Cardiac muscle cell (in vitro differentiated cells and primary cell): ENCODE data around the gene HSD17B8. TPM values are rescaled to one million over a fixed set of nuclear protein-coding genes. Genes with fewer than 3 reads are reported as not detected.

Experiments
- DNase-seq, 2 donors: peaks; one replicate each; pipeline versions ENCODE4 v3.0.0 to v3.0.0-alpha.2; 2010 to 2017; ENCODE audit warnings: low read depth in 1 of 2, low spot score in 1 of 2
- H3K27ac ChIP-seq: fragments of 200-600 bp; sonication (generic); 2 replicates; pipeline ENCODE4 v1.5.1; 2016
- H3K27me3 ChIP-seq: fragments of 200-600 bp; sonication (generic); 2 replicates; pipeline ENCODE4 v1.6.0; 2016; ENCODE audit warnings: control low read depth
- H3K36me3 ChIP-seq: fragments of 200-600 bp; sonication (generic); 2 replicates; pipeline ENCODE4 v1.5.1; 2016; ENCODE audit warnings: control low read depth
- H3K4me1 ChIP-seq: fragments of 200-600 bp; sonication (generic); 2 replicates; pipeline ENCODE4 v1.8.1; 2017; ENCODE audit warnings: low read depth, mild to moderate bottlenecking, mixed run types
- H3K4me3 ChIP-seq: fragments of 200-600 bp; sonication (generic); 2 replicates; pipeline ENCODE4 v1.5.1; 2016; ENCODE audit warnings: mild to moderate bottlenecking
- H3K9me3 ChIP-seq: fragments of 200-600 bp; sonication (generic); 2 replicates; pipeline ENCODE4 v1.5.1; 2017; ENCODE audit warnings: low read depth, mild to moderate bottlenecking, control low read depth
- CTCF ChIP-seq: IDR thresholded peaks from 2 replicates; pipeline ENCODE4 v1.5.1; 2012; ENCODE audit warnings: low read depth, mild to moderate bottlenecking, low read length
- polyA plus RNA-seq: library from polyadenylated mRNA; unstranded; fragments of >200 nt; fragmentation: Nextera tagmentation; extraction: Ambion mirVana; gene quantifications from 2 replicates; pipeline ENCODE4 v1.2.1, GENCODE V29; 2016
- total RNA-seq: library from RNA; depleted of rRNA; stranded (reverse); fragments of >200 nt; gene quantifications from 2 replicates; pipeline ENCODE4 v1.2.3, GENCODE V29; 2016

HSD17B8 gene
- total and polyA plus RNA-seq, 2 experiments from 2014 or later, result 45.4 to 47.6 TPM

GRCh38 chr6:33252759-33253158, 48.3 kb downstream of the HSD17B8 start:
- no peaks in the 10 kb centered on the region for H3K27me3 ChIP-seq
- H3K9me3 ChIP-seq, result no peaks in the 10 kb centered on the region
- DNase-seq, result no peak
- H3K4me1 ChIP-seq, result no peaks in the 10 kb centered on the region
- no peaks in the 10 kb centered on the region for H3K36me3 ChIP-seq
- TF ChIP-seq CTCF, result no peak
- H3K27ac ChIP-seq, result no peak overlapping the region
- no peak overlapping the region for H3K4me3 ChIP-seq

- Histone ChIP-seq H3K4me1 (no peaks in the 10 kb centered on the region), H3K27ac (no peak overlapping the region), H3K4me3 (no peak overlapping the region), H3K9me3 (no peaks in the 10 kb centered on the region), H3K36me3 (no peaks in the 10 kb centered on the region), H3K27me3 (no peaks in the 10 kb centered on the region)
- TF ChIP-seq CTCF, result no peak
- no peak for DNase-seq
Measured at GRCh38 chr6:33254591-33254990, 50.1 kb downstream of the HSD17B8 start.

Other genes starting within 250 kb of the HSD17B8 start
- 167 and 232 TPM in 2 replicates for gene BRD2, start 236.1 kb upstream of the HSD17B8 start, total RNA-seq
- 137 and 166 TPM in 2 replicates for gene BRD2, start 236.1 kb upstream of the HSD17B8 start, polyA plus RNA-seq
- 0.25 and 0.74 TPM in 2 replicates for gene HLA-DOA, start 195.1 kb upstream of the HSD17B8 start, total RNA-seq
- gene HLA-DOA, start 195.1 kb upstream of the HSD17B8 start, polyA plus RNA-seq, result 0.57 TPM in 1 of 2 replicates, not detected in the other
- gene HLA-DPA1, start 131.0 kb upstream of the HSD17B8 start, total RNA-seq, result 0.21 and 1.1 TPM in 2 replicates
- 1.2 and 1.9 TPM in 2 replicates for gene HLA-DPA1, start 131.0 kb upstream of the HSD17B8 start, polyA plus RNA-seq
- gene HLA-DPB1, start 128.7 kb upstream of the HSD17B8 start, total RNA-seq, result 14.3 and 26.1 TPM in 2 replicates
- gene HLA-DPB1, start 128.7 kb upstream of the HSD17B8 start, polyA plus RNA-seq, result 8.6 and 11.1 TPM in 2 replicates
- 70.6 and 94.6 TPM in 2 replicates for gene COL11A2, start 12.2 kb upstream of the HSD17B8 start, total RNA-seq
- gene COL11A2, start 12.2 kb upstream of the HSD17B8 start, polyA plus RNA-seq, result 59.6 and 63.8 TPM in 2 replicates
- gene RXRB, start 4.0 kb upstream of the HSD17B8 start, total RNA-seq, result 38.1 and 46.7 TPM in 2 replicates
- gene RXRB, start 4.0 kb upstream of the HSD17B8 start, polyA plus RNA-seq, result 37.8 and 39.6 TPM in 2 replicates
- 147 and 150 TPM in 2 replicates for gene SLC39A7, start 3.8 kb upstream of the HSD17B8 start, total RNA-seq
- gene SLC39A7, start 3.8 kb upstream of the HSD17B8 start, polyA plus RNA-seq, result 35.1 and 51.3 TPM in 2 replicates
- 37.0 and 51.4 TPM in 2 replicates for gene RING1, start 3.8 kb downstream of the HSD17B8 start, total RNA-seq
- gene RING1, start 3.8 kb downstream of the HSD17B8 start, polyA plus RNA-seq, result 42.1 and 44.2 TPM in 2 replicates
- gene VPS52, start 67.2 kb downstream of the HSD17B8 start, total RNA-seq, result 34.4 and 37.1 TPM in 2 replicates
- gene VPS52, start 67.2 kb downstream of the HSD17B8 start, polyA plus RNA-seq, result 55.2 and 64.8 TPM in 2 replicates
- 2,022 and 2,161 TPM in 2 replicates for gene RPS18, start 67.4 kb downstream of the HSD17B8 start, total RNA-seq
- gene RPS18, start 67.4 kb downstream of the HSD17B8 start, polyA plus RNA-seq, result 1,298 and 1,698 TPM in 2 replicates
- gene B3GALT4, start 72.5 kb downstream of the HSD17B8 start, total RNA-seq, result 11.7 and 15.5 TPM in 2 replicates
- 11.0 and 15.8 TPM in 2 replicates for gene B3GALT4, start 72.5 kb downstream of the HSD17B8 start, polyA plus RNA-seq
- gene WDR46, start 84.6 kb downstream of the HSD17B8 start, total RNA-seq, result 34.8 and 58.9 TPM in 2 replicates
- gene WDR46, start 84.6 kb downstream of the HSD17B8 start, polyA plus RNA-seq, result 46.3 and 70.4 TPM in 2 replicates
- 72.8 and 95.3 TPM in 2 replicates for gene PFDN6, start 84.9 kb downstream of the HSD17B8 start, total RNA-seq
- gene PFDN6, start 84.9 kb downstream of the HSD17B8 start, polyA plus RNA-seq, result 34.2 and 35.1 TPM in 2 replicates
- 61.8 and 89.8 TPM in 2 replicates for gene RGL2, start 94.3 kb downstream of the HSD17B8 start, total RNA-seq
- gene RGL2, start 94.3 kb downstream of the HSD17B8 start, polyA plus RNA-seq, result 86.1 and 115 TPM in 2 replicates
- gene TAPBP, start 109.4 kb downstream of the HSD17B8 start, total RNA-seq, result 29.9 and 36.4 TPM in 2 replicates
- gene TAPBP, start 109.4 kb downstream of the HSD17B8 start, polyA plus RNA-seq, result 30.8 and 39.2 TPM in 2 replicates
- 37.0 and 48.0 TPM in 2 replicates for gene ZBTB22, start 113.1 kb downstream of the HSD17B8 start, total RNA-seq
- 29.1 and 40.7 TPM in 2 replicates for gene ZBTB22, start 113.1 kb downstream of the HSD17B8 start, polyA plus RNA-seq
- 27.6 and 44.3 TPM in 2 replicates for gene DAXX, start 118.3 kb downstream of the HSD17B8 start, total RNA-seq
- 38.7 and 39.9 TPM in 2 replicates for gene DAXX, start 118.3 kb downstream of the HSD17B8 start, polyA plus RNA-seq
- gene KIFC1, start 187.2 kb downstream of the HSD17B8 start, total RNA-seq, result 14.0 and 69.2 TPM in 2 replicates
- gene KIFC1, start 187.2 kb downstream of the HSD17B8 start, polyA plus RNA-seq, result 9.4 and 33.3 TPM in 2 replicates
- 61.9 and 116 TPM in 2 replicates for gene PHF1, start 206.4 kb downstream of the HSD17B8 start, total RNA-seq
- gene PHF1, start 206.4 kb downstream of the HSD17B8 start, polyA plus RNA-seq, result 34.5 and 62.1 TPM in 2 replicates
- 304 and 348 TPM in 2 replicates for gene CUTA, start 213.5 kb downstream of the HSD17B8 start, total RNA-seq
- gene CUTA, start 213.5 kb downstream of the HSD17B8 start, polyA plus RNA-seq, result 426 and 501 TPM in 2 replicates
- 14.9 and 20.2 TPM in 2 replicates for gene SYNGAP1, start 215.4 kb downstream of the HSD17B8 start, total RNA-seq
- gene SYNGAP1, start 215.4 kb downstream of the HSD17B8 start, polyA plus RNA-seq, result 6.8 and 10.5 TPM in 2 replicates
- gene ZBTB9, start 249.9 kb downstream of the HSD17B8 start, total RNA-seq, result 5.5 and 7.8 TPM in 2 replicates
- 9.5 and 11.2 TPM in 2 replicates for gene ZBTB9, start 249.9 kb downstream of the HSD17B8 start, polyA plus RNA-seq